HepG2 (cell line): ENCODE results near the gene ATP8A2. TPM values are rescaled to one million over a fixed set of nuclear protein-coding genes. Genes with fewer than 3 reads are reported as not detected.

Experiments
- ATAC-seq: fragments of 200-7000 bp; cut with Tn5 transposase; 3 replicates; pipeline ENCODE4 v1.9.1; 2020; ENCODE audit warnings: mild to moderate bottlenecking, moderate library complexity
- BruUV-seq: library from RNA; stranded (reverse); fragments of 400-500 nt; replicated peaks from 2 replicates; lab custom pipeline; 2021; lab: Mats Ljungman, UMichigan
- CTCF ChIA-PET: fragments of 300-600 bp; formaldehyde crosslinking; extraction: SDS; loops from one replicate; lab custom pipeline; 2021; ENCODE audit warnings: low total read pairs, inconsistent platforms, low intra/inter-chr PET ratio; lab: Yijun Ruan, JAX
- POLR2A ChIA-PET: fragments of 350-600 bp; sonication (Branson Sonifier 250); formaldehyde crosslinking; loops from one replicate; lab custom pipeline; 2020; ENCODE audit warnings: antibody characterized with exemption, inconsistent platforms; lab: Yijun Ruan, JAX
- DNase-seq: peaks from one replicate; pipeline ENCODE4 v3.0.0-alpha.2; 2015; ENCODE audit warnings: low spot score
- FAIRE-seq: peaks from 3 replicates; lab custom pipeline; 2011; peaks lifted over from hg19 to GRCh38; lab: Jason Lieb, UNC
- H2AFZ ChIP-seq: one replicate; pipeline ENCODE4 v1.6.1; 2011; ENCODE audit warnings: low read length, inconsistent platforms
- H3K27ac ChIP-seq: fragments of 300-600 bp; 3 replicates; pipeline ENCODE4 v1.8.0; 2011; ENCODE audit warnings: mixed run types, mild to moderate bottlenecking, mixed read lengths, low read length, inconsistent platforms; ENCODE audit not compliant: insufficient read depth; ENCODE audit errors: extremely low read length
- H3K27me3 ChIP-seq, 2 experiments: fragments of 200-600 bp in 1 of 2; 2 replicates in 1 of 2; 3 replicates in 1 of 2; pipeline versions ENCODE4 v1.6.0 to v1.8.0; 2011; ENCODE audit warnings: low read length in 2 of 2, mild to moderate bottlenecking in 2 of 2, moderate library complexity in 2 of 2, inconsistent platforms in 1 of 2; ENCODE audit not compliant: insufficient read depth in 2 of 2, control insufficient read depth in 1 of 2
- H3K36me3 ChIP-seq, 2 experiments: fragments of 200-600 bp in 1 of 2; replicated peaks in 1 of 2; 2 replicates in 1 of 2; 3 replicates in 1 of 2; pipeline versions ENCODE4 v1.5.1 to v1.8.0; 2011; ENCODE audit warnings: low read length in 2 of 2, inconsistent platforms in 1 of 2; ENCODE audit not compliant: insufficient read depth in 2 of 2, control insufficient read depth in 1 of 2
- H3K4me1 ChIP-seq: 2 replicates; pipeline ENCODE4 v1.5.1; 2012; ENCODE audit warnings: low read length, inconsistent platforms; ENCODE audit not compliant: insufficient read depth
- H3K4me2 ChIP-seq: 2 replicates; pipeline ENCODE4 v1.6.0; 2011; ENCODE audit warnings: low read depth, low read length, inconsistent platforms
- H3K4me3 ChIP-seq, 3 experiments: fragments of 200-600 bp in 1 of 3; sonication (generic), shearing (Covaris generic) in 1 of 3; replicated peaks in 1 of 3; 2 replicates each; pipeline ENCODE4 v1.5.1; 2011 to 2016; ENCODE audit warnings: low read length in 3 of 3, inconsistent platforms in 2 of 3, low read depth in 2 of 3, mild to moderate bottlenecking in 2 of 3, control low read depth in 1 of 3, mixed read lengths in 1 of 3; ENCODE audit not compliant: insufficient read depth in 1 of 3
- H3K79me2 ChIP-seq: one replicate; pipeline ENCODE4 v1.6.1; 2011; ENCODE audit warnings: low read length, inconsistent platforms; ENCODE audit not compliant: insufficient read depth
- H3K9ac ChIP-seq: 2 replicates; pipeline ENCODE4 v1.6.0; 2011; ENCODE audit warnings: mild to moderate bottlenecking, low read depth, low read length, inconsistent platforms; ENCODE audit not compliant: insufficient read depth
- H3K9me3 ChIP-seq: 2 replicates; pipeline ENCODE4 v1.5.1; 2012; ENCODE audit warnings: mild to moderate bottlenecking, low read length
- H4K20me1 ChIP-seq: 2 replicates; pipeline ENCODE4 v1.6.0; 2011; ENCODE audit warnings: inconsistent platforms, mild to moderate bottlenecking, low read length, moderate library complexity; ENCODE audit not compliant: insufficient read depth
- FOSL1 ChIP-seq: sonication (generic); formaldehyde crosslinking; IDR thresholded peaks from 2 replicates; pipeline ENCODE4 v1.9.0; 2021; ENCODE audit warnings: missing genetic modification reagents, borderline replicate concordance
- HCFC1 ChIP-seq: fragments of 150-350 bp; IDR thresholded peaks from 2 replicates; pipeline ENCODE4 v1.6.1; 2014; ENCODE audit warnings: low read depth, low read length
- HIC2 ChIP-seq: sonication (generic); formaldehyde crosslinking; IDR thresholded peaks from 2 replicates; pipeline ENCODE4 v1.9.0; 2022; ENCODE audit warnings: low read depth, missing genetic modification reagents
- HNF4G ChIP-seq, 2 experiments: sonication (generic) in 1 of 2; formaldehyde crosslinking in 1 of 2; IDR thresholded peaks; 2 replicates each; pipeline versions ENCODE4 v1.4.0 to v1.6.1; 2011 to 2020; ENCODE audit warnings: borderline replicate concordance in 2 of 2, low read depth in 2 of 2, mild to moderate bottlenecking in 2 of 2, low read length in 1 of 2, missing genetic modification reagents in 1 of 2, moderate library complexity in 1 of 2
- HOXA7 ChIP-seq: sonication (generic); formaldehyde crosslinking; IDR thresholded peaks from 2 replicates; pipeline ENCODE4 v1.8.1; 2022; ENCODE audit warnings: mild to moderate bottlenecking, missing genetic modification reagents, moderate library complexity
- LRRFIP1 ChIP-seq: sonication (generic); formaldehyde crosslinking; conservative IDR thresholded peaks from 2 replicates; pipeline ENCODE4 v1.4.0; 2020; ENCODE audit warnings: missing genetic modification reagents
- MIER3 ChIP-seq: IDR thresholded peaks from 2 replicates; pipeline ENCODE4 v1.6.1; 2016; ENCODE audit warnings: missing compliant biosample characterization, borderline replicate concordance
- POLR2AphosphoS5 ChIP-seq: IDR thresholded peaks from 2 replicates; pipeline ENCODE4 v1.6.1; 2012; ENCODE audit warnings: low read depth, low read length
- RNF2 ChIP-seq: fragments of 450-650 bp; conservative IDR thresholded peaks from 2 replicates; pipeline ENCODE4 v1.6.1; 2016; ENCODE audit warnings: low read depth
- SIN3A ChIP-seq: IDR thresholded peaks from 2 replicates; pipeline ENCODE4 v1.6.1; 2011; ENCODE audit warnings: low read depth, mild to moderate bottlenecking, control low read depth, low read length, borderline replicate concordance
- ZBTB38 ChIP-seq: sonication (generic); formaldehyde crosslinking; IDR thresholded peaks from 2 replicates; pipeline ENCODE4 v1.5.1; 2020; ENCODE audit warnings: mild to moderate bottlenecking, missing genetic modification reagents
- ZMAT3 ChIP-seq: sonication (generic); formaldehyde crosslinking; conservative IDR thresholded peaks from 2 replicates; pipeline ENCODE4 v1.7.0; 2021; ENCODE audit warnings: missing genetic modification reagents
- ZNF30 ChIP-seq: sonication (generic); formaldehyde crosslinking; IDR thresholded peaks from 2 replicates; pipeline ENCODE4 v1.5.0; 2020; ENCODE audit warnings: mild to moderate bottlenecking, missing genetic modification reagents
- ZNF451 ChIP-seq: sonication (generic); formaldehyde crosslinking; IDR thresholded peaks from 2 replicates; pipeline ENCODE4 v1.5.0; 2020; ENCODE audit warnings: mild to moderate bottlenecking, missing genetic modification reagents
- ZNF530 ChIP-seq: sonication (generic); formaldehyde crosslinking; IDR thresholded peaks from 2 replicates; pipeline ENCODE4 v1.5.0; 2020; ENCODE audit warnings: low read depth, mild to moderate bottlenecking, missing genetic modification reagents
- ZNF691 ChIP-seq: sonication (generic); formaldehyde crosslinking; IDR thresholded peaks from 2 replicates; pipeline ENCODE4 v1.4.0; 2020; ENCODE audit warnings: missing genetic modification reagents, low read depth, mild to moderate bottlenecking, borderline replicate concordance
- ZNF777 ChIP-seq: sonication (generic); formaldehyde crosslinking; IDR thresholded peaks from 2 replicates; pipeline ENCODE4 v1.4.0; 2020; ENCODE audit warnings: missing genetic modification reagents
- ZSCAN22 ChIP-seq: sonication (generic); formaldehyde crosslinking; IDR thresholded peaks from 2 replicates; pipeline ENCODE4 v1.4.0; 2020; ENCODE audit warnings: mild to moderate bottlenecking, missing genetic modification reagents
- WGBS: methylation state at CpG from one replicate; pipeline ENCODE4 v1.1.6; 2017; ENCODE audit warnings: low lambda C conversion rate; 5-methylcytosine and 5-hydroxymethylcytosine counted together
- in situ Hi-C: cut with HindIII; loops from 2 replicates; pipeline ENCODE4 v1.10.0; 2017; ENCODE audit warnings: low pct_unique_long_range_greater_than_20kb; ENCODE audit not compliant: extremely low pct_ligation_motif_present
- intact Hi-C: fragments of 100-400 bp; cut with micrococcal nuclease; formaldehyde crosslinking; loops from one replicate; pipeline ENCODE4 v1.10.0; 2022; ENCODE audit not compliant: unreplicated experiment
- polyA plus RNA-seq, 8 experiments: library from polyadenylated mRNA; depleted of rRNA in 3 of 8; stranded (reverse) in 7 of 8; unstranded in 1 of 8; fragments of >200 nt; fragmentation: Illumina TruSeq in 4 of 8; extraction: Trizol in 4 of 8; gene quantifications; 2 replicates each; pipeline versions ENCODE4 v1.2.1 to v1.2.3, GENCODE V29; 2011 to 2016; ENCODE audit warnings: low read depth in 4 of 8, missing spikeins in 1 of 8, mixed read lengths in 1 of 8; ENCODE audit not compliant: insufficient read depth in 1 of 8
- total RNA-seq, 5 experiments: library from RNA; depleted of rRNA; stranded (reverse); fragments of >200 nt; fragmentation: Illumina TruSeq; extraction: Trizol; gene quantifications; 2 replicates each; pipeline ENCODE4 v1.2.3, GENCODE V29; 2016; ENCODE audit warnings: low read depth in 1 of 5

The ATP8A2 gene
- total and polyA plus RNA-seq, 2 of the 13 experiments (the other 11 are each of a cell fraction or from before 2014, with no cell fraction given): 0.09 TPM; not detected in 1

GRCh38 chr13:25684491-25684890, 312.7 kb downstream of the ATP8A2 start:
- no peaks in the 10 kb centered on the region for H3K4me1 ChIP-seq
- no peaks in the 10 kb centered on the region for H3K9me3 ChIP-seq
- ChIA-PET POLR2A (no interaction called here), CTCF (no interaction called here)
- in situ Hi-C loops: no loop called here
- H3K79me2 ChIP-seq: no peaks in the 10 kb centered on the region
- H3K4me2 ChIP-seq: no peak overlapping the region
- no peak for FAIRE-seq
- H3K27ac ChIP-seq: no peak overlapping the region
- no peaks in the 10 kb centered on the region for H4K20me1 ChIP-seq
- 2% methylated on average over 4 of the region's 4 CpGs for WGBS
- TF ChIP-seq ZNF30 (CRISPR knock-in tag) (no peak), LRRFIP1 (CRISPR knock-in tag) (no peak), ZNF451 (CRISPR knock-in tag) (no peak), ZSCAN22 (CRISPR knock-in tag) (no peak), HOXA7 (CRISPR knock-in tag) (no peak), FOSL1 (no peak), ZBTB38 (CRISPR knock-in tag) (no peak), ZNF691 (CRISPR knock-in tag) (no peak), ZNF530 (no peak), RNF2 (no peak), SIN3A (no peak), HNF4G (IDR thresholded peaks at IDR 0.05; ENCODE audit: borderline replicate concordance, low read depth, low read length) (no peak), HNF4G (CRISPR knock-in tag; IDR thresholded peaks at IDR 0.05; ENCODE audit: borderline replicate concordance, low read depth) (no peak), HCFC1 (no peak), ZNF777 (no peak), MIER3 (CRISPR knock-in tag) (no peak), POLR2AphosphoS5 (no peak), HIC2 (CRISPR knock-in tag) (no peak), ZMAT3 (CRISPR knock-in tag) (no peak)
- TF ChIP-seq, all 625 proteins: peak for 0
- H3K27me3 ChIP-seq: 0 out of 5 replicates have a peak, but pooled peaks cover 0 to 3% of the 10 kb centered on the region in 2 experiments
- no peak overlapping the region for H3K9ac ChIP-seq
- no peaks in the 10 kb centered on the region for H3K36me3 ChIP-seq
- DNase-seq (no peak), ATAC-seq (no peak)
- H3K4me3 ChIP-seq: no peak overlapping the region
- H2AFZ ChIP-seq: no peak overlapping the region
- intact Hi-C loops: no loop called here
- no TSS peak for BruUV-seq
